ENCODE data around the gene RTF2.
"Not testable (repeated sequence)": the region's sequence is repeated elsewhere in the genome, so short reads cannot be mapped to it uniquely, and the experiment has no call there.

Gene RTF2

GRCh38 chr20:56554869-56555268, 86.4 kb downstream of the RTF2 start:
- peak; percentile 21 to 91 (median 64) for DNase-seq

DNA sequence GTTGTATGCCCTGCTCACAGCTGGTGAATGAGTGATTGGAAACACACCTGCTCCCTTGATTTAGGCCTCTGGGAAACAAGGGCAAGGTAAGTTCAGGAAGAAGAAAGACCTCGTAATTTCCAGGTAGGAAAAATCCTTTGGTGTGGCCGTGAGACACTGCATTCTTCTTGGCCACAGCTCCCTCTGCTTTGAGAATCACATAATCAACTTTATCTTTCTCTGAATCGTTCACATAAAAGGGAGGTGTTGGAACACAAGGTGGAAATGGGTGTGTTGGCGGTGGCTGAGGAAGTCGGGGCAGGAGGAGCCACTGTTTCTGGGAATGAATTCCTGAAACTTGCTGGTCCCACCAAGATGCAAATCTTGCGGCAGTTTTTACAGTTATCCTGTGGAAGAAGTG, 90.5 kb downstream of the RTF2 start:
- no peak for DNase-seq

DNA sequence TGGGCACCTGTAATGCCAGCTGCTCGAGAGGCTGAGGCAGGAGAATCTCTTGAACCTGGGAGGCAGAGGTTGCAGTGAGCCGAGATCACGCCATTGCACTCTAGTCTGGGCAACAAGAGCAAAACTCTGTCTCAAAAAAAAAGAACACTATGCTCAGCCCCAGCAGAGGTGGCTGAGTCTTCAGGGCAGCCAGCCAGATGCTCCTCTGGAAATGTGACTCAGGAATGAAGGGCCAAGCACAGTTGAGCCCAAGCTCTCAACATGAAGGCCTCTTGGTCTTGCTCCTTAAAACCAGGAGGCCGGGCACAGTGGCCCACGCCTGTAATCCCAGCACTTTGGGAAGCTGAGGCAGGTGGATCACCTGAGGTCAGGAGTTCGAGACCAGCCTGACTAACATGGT, 96.1 kb downstream of the RTF2 start:
- not testable (repeated sequence) for DNase-seq

- DNase-seq = no peak
Measured at GRCh38 chr20:56565511-56565910, 97.1 kb downstream of the RTF2 start.

GRCh38 chr20:56566621-56567020, 98.2 kb downstream of the RTF2 start:
- peak in 2 of 3 experiments; percentile 50 to 91 for DNase-seq
